A673 (cell line): ENCODE data around the gene MTF2. TPM values are rescaled to one million over a fixed set of nuclear protein-coding genes. Genes with fewer than 3 reads are reported as not detected.
A peak's percentile ranks its signal among the peaks of the same experiment; 100 is the strongest.

Source experiments
- BruUV-seq: library from RNA; stranded (reverse); fragments of 400-500 nt; replicated peaks from 2 replicates; lab custom pipeline; 2021; lab: Mats Ljungman, UMichigan
- CTCF ChIA-PET: fragments of 300-600 bp; sonication (Branson Sonifier 250); formaldehyde crosslinking; loops from one replicate; lab custom pipeline; 2022; ENCODE audit warnings: antibody characterized with exemption; lab: Charles Lee
- POLR2A ChIA-PET: fragments of 300-600 bp; sonication (Branson Sonifier 250); formaldehyde crosslinking; loops from one replicate; lab custom pipeline; 2022; ENCODE audit warnings: antibody characterized with exemption; ENCODE audit not compliant: low non-redundant PET; lab: Charles Lee
- DNase-seq: peaks from one replicate; pipeline ENCODE4 v3.0.0-alpha.2; 2015; ENCODE audit warnings: low spot score
- H3K27ac ChIP-seq: fragments of 200-600 bp; sonication (generic); 2 replicates; pipeline ENCODE4 v1.5.1; 2016; ENCODE audit warnings: mixed run types, low read depth, mild to moderate bottlenecking, mixed read lengths, antibody characterized with exemption, low read length; ENCODE audit not compliant: poor library complexity, severe bottlenecking
- H3K27me3 ChIP-seq: fragments of 200-600 bp; sonication (generic); replicated peaks from 2 replicates; pipeline ENCODE4 v1.6.1; 2017; ENCODE audit warnings: mixed run types, low read depth, mild to moderate bottlenecking, mixed read lengths, antibody characterized with exemption, low read length; ENCODE audit not compliant: insufficient read depth, poor library complexity
- H3K36me3 ChIP-seq: fragments of 200-600 bp; sonication (generic); 2 replicates; pipeline ENCODE4 v1.6.1; 2016; ENCODE audit warnings: mixed run types, mild to moderate bottlenecking, mixed read lengths, antibody characterized with exemption, low read length; ENCODE audit not compliant: insufficient read depth, poor library complexity, severe bottlenecking
- H3K4me1 ChIP-seq: fragments of 200-600 bp; sonication (generic); 2 replicates; pipeline ENCODE4 v1.6.1; 2017; ENCODE audit warnings: mixed run types, mild to moderate bottlenecking, mixed read lengths, antibody characterized with exemption, low read length; ENCODE audit not compliant: insufficient read depth, poor library complexity, severe bottlenecking
- H3K4me3 ChIP-seq: fragments of 200-600 bp; sonication (generic); 2 replicates; pipeline ENCODE4 v1.5.1; 2016; ENCODE audit warnings: low read depth, mixed run types, mild to moderate bottlenecking, mixed read lengths, low read length; ENCODE audit not compliant: poor library complexity, severe bottlenecking
- H3K9me3 ChIP-seq: fragments of 200-600 bp; sonication (generic); 2 replicates; pipeline ENCODE4 v1.6.1; 2016; ENCODE audit warnings: mixed run types, low read depth, mild to moderate bottlenecking, mixed read lengths, antibody characterized with exemption, low read length; ENCODE audit not compliant: poor library complexity, severe bottlenecking
- EZH2 ChIP-seq: fragments of 200-600 bp; sonication (generic); IDR thresholded peaks from 2 replicates; pipeline ENCODE4 v1.6.1; 2017; ENCODE audit warnings: borderline replicate concordance, low read depth, mild to moderate bottlenecking, mixed read lengths, antibody characterized with exemption, low read length; ENCODE audit not compliant: poor library complexity, severe bottlenecking
- intact Hi-C: fragments of 100-400 bp; cut with micrococcal nuclease; formaldehyde crosslinking; loops from one replicate; pipeline ENCODE4 v1.10.0; 2022; ENCODE audit not compliant: unreplicated experiment
- total RNA-seq: library from RNA; stranded (reverse); gene quantifications from 2 replicates; pipeline ENCODE4 v1.2.3, GENCODE V29; 2021
- TF ChIP-seq, protein P1 (sequence below): fragments of 300-800, 200-600 bp; sonication (generic); conservative IDR thresholded peaks from 2 replicates; pipeline ENCODE4 v1.5.1; 2017; ENCODE audit warnings: low read depth, mild to moderate bottlenecking, antibody characterized with exemption, low read length, moderate library complexity, mixed read lengths

MTF2 gene
- total RNA-seq, 1 experiment from 2014 or later = 68.5 TPM

DNA sequence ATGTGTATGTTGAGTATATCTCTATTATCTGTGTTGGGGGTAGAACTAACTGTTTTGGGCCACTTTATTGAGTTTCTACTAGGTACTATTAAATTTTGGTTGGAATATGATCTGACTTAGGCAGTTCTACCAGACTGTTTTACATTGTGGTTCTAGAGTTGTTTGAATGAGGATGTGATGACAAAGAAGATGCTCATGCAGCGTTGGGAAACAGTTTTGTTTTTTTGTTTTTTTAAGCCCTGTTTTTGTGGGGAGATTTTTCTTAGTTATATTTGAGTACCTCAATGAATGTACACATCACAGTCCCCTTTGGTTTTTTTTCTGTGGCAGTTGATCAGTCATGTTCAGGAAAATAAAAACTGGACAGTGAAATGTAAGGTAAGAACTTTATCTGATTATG, 61.0 kb downstream of the MTF2 start:
- ChIA-PET CTCF (no interaction called here), POLR2A (no interaction called here)
- Histone ChIP-seq H3K36me3 (peaks cover 45% of the 10 kb centered on the region), H3K4me1 (no peaks in the 10 kb centered on the region), H3K27ac (no peak overlapping the region), H3K27me3 (no peaks in the 10 kb centered on the region), H3K9me3 (no peaks in the 10 kb centered on the region), H3K4me3 (no peak overlapping the region)
- no peak for TF ChIP-seq EZH2
- TF ChIP-seq, protein P1, sequence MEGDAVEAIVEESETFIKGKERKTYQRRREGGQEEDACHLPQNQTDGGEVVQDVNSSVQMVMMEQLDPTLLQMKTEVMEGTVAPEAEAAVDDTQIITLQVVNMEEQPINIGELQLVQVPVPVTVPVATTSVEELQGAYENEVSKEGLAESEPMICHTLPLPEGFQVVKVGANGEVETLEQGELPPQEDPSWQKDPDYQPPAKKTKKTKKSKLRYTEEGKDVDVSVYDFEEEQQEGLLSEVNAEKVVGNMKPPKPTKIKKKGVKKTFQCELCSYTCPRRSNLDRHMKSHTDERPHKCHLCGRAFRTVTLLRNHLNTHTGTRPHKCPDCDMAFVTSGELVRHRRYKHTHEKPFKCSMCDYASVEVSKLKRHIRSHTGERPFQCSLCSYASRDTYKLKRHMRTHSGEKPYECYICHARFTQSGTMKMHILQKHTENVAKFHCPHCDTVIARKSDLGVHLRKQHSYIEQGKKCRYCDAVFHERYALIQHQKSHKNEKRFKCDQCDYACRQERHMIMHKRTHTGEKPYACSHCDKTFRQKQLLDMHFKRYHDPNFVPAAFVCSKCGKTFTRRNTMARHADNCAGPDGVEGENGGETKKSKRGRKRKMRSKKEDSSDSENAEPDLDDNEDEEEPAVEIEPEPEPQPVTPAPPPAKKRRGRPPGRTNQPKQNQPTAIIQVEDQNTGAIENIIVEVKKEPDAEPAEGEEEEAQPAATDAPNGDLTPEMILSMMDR = no peak
- DNase-seq = no peak
- BruUV-seq = no TSS peak
- intact Hi-C loops = no loop called here

DNA sequence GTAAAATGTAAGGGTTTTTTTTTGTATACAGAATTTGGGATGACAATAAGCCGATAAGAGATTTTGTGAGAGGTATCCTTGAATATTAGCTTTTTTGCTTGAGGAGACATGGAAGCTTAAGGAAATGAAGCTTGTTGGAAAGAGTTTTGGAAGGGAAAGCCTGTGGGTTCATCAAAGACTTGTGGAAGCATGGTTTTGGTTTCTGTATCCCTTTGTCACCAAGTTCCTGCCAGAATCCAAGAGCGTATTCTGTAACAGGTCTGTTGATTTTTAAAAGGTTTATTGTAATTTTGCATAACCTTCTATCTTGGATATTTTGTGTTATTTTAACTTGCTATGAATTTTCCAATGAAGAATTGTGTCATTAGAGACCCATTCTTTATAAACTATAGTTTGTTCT, 63.1 kb downstream of the MTF2 start:
- POLR2A ChIA-PET = no interaction called here
- Histone ChIP-seq H3K4me3 (no peak overlapping the region), H3K27ac (no peak overlapping the region), H3K4me1 (no peaks in the 10 kb centered on the region), H3K36me3 (peaks cover 26% of the 10 kb centered on the region), H3K9me3 (no peaks in the 10 kb centered on the region), H3K27me3 (no peaks in the 10 kb centered on the region)
- no peak for DNase-seq
- TF ChIP-seq EZH2 = no peak
- BruUV-seq = no TSS peak
- intact Hi-C loops = no loop called here
- CTCF ChIA-PET = no interaction called here

DNA sequence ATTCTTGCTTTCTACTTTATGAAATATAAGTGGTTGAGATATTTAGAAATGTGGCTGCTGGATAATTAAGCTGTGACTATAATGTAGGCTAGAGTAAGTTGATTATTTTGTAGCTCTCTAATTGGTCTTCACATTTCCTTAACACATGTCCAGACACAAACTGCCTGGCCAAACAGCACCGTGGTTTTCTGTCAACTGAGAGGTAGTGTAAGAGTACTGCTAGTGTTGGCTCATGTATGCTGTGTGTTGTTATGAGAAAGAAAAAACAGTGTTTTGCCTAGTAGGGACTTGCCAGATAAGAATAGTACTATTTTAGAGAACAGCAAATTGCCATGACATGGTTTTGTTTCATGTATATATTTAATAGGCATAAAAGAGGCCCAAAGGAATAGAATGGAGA, 64.1 kb downstream of the MTF2 start:
- POLR2A ChIA-PET = no interaction called here
- CTCF ChIA-PET = no interaction called here
- BruUV-seq = no TSS peak

More for the DNA sequence above, 64.1 kb downstream of the MTF2 start:
- H3K27me3 ChIP-seq = no peaks in the 10 kb centered on the region
- H3K36me3 ChIP-seq = peaks cover 16% of the 10 kb centered on the region
- H3K27ac ChIP-seq = no peak overlapping the region
- no peaks in the 10 kb centered on the region for H3K4me1 ChIP-seq
- H3K9me3 ChIP-seq = no peaks in the 10 kb centered on the region
- intact Hi-C loops = no loop called here
- TF ChIP-seq, protein P1 = no peak
- TF ChIP-seq EZH2 = no peak
- no peak overlapping the region for H3K4me3 ChIP-seq
- DNase-seq = peak; percentile 5
